Measurements from ENCODE around the gene OARD1.
"Not testable (repeated sequence)": the region's sequence is repeated elsewhere in the genome, so short reads cannot be mapped to it uniquely, and the experiment has no call there.

OARD1 gene

DNA sequence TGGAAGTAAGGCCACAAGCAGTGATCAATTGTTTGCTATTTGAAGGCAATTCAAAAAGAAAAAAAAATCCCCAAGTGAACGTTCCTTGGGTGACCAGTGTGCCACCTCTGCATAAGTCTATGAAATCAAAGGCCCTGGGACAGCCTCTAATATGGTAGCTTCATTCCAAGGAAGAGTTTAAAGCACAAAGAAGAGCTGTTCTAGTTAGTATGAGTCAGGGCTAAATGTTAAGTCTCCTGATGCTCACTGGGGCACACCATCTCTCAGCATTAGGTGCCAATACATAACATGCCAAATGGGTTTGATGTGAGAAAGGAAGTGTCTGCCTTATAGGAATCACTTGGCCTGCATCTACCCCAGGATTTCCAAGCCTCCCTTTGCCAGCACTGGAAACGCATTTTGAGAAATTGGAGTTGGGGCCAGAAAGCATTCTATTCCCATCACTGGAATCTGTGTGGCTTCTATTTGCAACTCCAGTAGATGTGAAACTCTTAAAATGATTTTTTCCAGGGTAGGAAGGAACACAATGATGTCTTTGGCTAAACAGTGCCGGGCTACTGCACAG lies 46.1 kb downstream of the OARD1 start:
- DNase-seq, result no peak

DNA sequence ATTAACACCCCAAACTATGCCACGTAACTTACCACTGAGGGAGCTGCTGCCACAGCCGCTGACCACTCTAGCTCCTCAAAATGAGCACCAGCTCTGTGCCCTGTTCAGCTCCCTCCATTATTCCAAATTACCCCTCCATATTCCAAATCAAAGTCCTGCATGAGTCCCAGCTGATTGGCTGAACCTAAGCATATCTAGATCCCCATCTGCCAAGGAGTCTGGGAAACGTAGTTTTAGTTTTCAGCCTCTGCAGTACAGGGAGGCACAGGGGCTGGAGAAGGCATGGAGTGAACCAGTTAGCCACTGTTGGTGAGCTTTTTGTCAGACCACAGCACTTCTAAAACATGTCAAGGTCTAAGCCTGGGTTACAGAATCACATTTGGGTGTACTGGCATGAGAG lies 49.0 kb downstream of the OARD1 start:
- DNase-seq, result no peak

DNA sequence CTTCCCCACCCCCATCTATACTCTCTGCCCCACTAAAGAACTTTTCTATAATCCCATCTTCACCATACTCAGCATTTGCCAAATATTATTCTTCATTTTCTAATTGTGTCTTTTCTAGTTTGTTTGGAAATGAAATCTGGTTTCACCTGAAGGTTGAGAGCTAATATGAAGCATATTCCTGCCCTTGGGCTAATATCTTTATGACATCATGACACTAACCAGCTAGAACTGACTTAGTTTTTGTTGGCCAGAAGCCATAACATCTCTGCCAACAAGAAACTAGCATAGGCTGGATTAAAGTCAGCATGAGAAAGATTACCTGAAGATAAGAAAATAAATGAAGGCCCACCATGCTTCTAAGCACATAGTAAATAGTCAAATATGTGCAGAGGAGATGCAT lies 49.9 kb downstream of the OARD1 start:
- DNase-seq, result no peak

DNA sequence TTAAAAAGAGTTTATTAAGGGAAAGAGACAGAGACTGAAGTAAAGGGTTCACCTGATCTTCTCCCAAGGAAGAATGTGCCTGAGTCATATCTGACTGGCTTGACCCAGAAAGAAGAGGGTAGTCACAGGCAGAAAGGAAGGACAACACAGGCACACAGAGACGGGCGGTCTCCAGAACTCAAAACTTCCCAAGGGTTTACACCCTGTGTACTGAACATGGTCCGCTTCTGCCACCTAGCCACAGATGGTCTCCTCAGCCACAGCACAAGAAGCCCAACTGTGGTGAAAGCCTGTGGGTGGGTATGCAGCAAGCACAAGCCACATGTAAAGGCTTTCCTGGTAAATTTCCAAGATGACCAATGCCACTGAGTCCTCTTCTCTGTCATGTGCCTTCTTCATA lies 50.3 kb downstream of the OARD1 start:
- DNase-seq, result no peak

DNA sequence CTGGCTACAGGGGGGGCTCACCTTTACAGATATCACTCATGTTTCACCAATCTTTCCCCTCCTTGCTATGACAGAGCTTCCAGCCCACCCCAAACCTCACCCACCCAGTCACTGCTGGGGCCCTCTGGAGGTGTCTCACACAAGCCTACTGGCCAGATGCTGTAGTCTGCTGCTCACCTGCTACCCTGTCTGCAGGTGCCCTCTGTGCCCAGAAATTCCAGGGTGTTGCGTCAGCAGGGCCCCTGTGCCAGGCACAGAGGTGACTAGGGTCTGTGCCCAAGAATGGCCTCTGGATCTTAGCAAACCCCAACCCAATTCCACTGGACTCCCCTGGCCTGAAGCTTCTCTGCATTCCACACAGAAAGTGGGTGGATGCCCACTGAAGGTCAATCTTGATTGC lies 54.5 kb downstream of the OARD1 start:
- DNase-seq, result no peak

DNA sequence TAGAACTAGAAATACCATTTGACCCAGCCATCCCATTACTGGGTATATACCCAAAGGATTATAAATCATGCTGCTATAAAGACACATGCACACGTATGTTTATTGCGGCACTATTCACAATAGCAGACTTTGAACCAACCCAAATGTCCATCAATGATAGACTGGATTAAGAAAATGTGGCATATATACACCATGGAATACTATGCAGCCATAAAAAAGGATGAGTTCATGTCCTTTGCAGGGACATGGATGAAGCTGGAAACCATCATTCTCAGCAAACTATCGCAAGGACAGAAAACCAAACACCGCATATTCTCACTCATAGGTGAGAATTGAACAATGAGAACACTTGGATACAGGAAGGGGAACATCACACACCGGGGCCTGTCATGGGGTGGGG lies 56.3 kb downstream of the OARD1 start:
- not testable (repeated sequence) for DNase-seq

DNA sequence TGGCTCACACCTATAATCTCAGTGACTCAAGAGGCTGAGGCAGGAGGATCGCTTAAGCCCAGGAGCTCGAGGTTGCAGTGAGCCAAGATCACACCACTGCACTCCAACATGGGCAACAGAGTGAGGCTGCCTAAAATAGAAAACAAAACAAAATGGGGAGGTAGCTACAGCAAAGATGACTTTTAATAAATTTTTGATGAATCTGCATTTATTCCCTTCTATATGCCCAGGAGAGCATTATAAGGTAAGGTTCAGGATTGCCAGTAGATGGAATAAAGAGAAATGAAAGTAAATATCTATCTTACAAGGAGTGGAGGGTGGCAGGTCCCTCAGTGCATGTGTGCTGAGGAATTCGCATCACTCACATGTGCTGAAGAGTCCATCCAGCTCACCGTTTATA lies 57.4 kb downstream of the OARD1 start:
- no peak for DNase-seq
